IPS-18c (cell line): ENCODE data around the gene FAM149A.

Experiments
- H3K4me3 ChIP-seq: 2 replicates; pipeline ENCODE4 v1.7.0; 2013; ENCODE audit warnings: low read depth, mild to moderate bottlenecking, low read length, moderate library complexity; ENCODE audit not compliant: insufficient read depth
- H3K9me3 ChIP-seq: one replicate; pipeline ENCODE4 v1.6.1; 2013; ENCODE audit warnings: mild to moderate bottlenecking, low read length, moderate library complexity; ENCODE audit not compliant: control insufficient read depth, insufficient read depth

The FAM149A gene

DNA sequence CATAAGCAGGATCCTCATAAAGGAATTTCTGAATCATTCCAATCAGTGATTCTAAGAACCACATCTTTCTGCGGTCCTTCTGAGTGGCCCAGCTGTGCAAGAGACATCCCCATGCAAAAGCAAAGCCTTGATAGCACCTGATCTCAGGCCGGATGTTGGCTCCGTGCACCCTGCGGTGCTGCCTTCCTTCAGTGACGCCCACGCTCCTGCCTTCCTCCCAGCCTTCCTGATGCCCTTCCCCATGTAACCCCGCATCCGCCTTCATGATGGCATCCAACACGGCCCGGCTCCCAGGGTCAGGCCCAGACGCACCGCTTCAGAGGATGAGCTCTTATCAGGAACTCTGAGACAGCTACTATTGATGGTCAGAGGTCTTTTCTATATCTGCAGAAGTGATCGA, 66.5 kb downstream of the FAM149A start:
- Histone ChIP-seq H3K9me3 (no peaks in the 10 kb centered on the region), H3K4me3 (no peak overlapping the region)

DNA sequence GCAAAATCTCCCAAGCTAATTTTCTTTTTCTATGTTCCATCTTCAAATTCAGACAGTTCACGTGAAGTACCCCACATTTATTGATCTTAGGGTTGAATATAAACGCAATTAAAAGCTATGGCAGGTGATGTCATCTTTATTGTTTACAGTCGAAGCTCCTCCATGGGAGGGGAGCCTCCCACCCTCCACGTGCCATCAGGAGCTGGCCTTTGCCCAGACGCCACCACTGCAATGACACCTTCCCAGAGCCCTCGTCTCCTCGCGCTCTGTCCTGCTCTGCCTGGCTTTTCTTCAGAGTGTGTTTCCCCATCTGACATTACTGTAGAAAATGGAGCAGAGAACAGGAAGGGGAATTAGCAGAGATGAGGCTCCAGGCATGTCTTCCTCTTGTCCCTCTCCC, 68.0 kb downstream of the FAM149A start:
- H3K9me3 ChIP-seq: no peaks in the 10 kb centered on the region
- H3K4me3 ChIP-seq: no peak overlapping the region

DNA sequence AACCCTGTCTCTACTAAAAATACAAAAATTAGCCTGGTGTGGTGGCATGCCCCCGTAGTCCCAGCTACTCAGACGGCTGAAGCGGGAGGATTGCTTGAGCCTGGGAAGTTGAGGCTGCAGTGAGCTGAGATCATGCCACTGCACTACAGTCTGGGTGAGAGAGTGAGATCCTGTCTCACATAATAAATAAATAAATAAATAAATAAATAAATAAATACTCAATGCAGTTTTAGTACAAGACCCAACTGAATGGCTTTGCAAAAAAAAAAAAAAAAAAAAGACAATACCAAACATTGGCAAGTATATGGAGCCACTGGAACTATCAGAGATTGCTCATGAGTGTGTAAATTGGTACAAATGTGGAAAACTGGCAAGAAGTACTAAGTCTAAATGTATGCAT, 83.6 kb downstream of the FAM149A start:
- H3K9me3 ChIP-seq: no peaks in the 10 kb centered on the region
- no peak overlapping the region for H3K4me3 ChIP-seq

DNA sequence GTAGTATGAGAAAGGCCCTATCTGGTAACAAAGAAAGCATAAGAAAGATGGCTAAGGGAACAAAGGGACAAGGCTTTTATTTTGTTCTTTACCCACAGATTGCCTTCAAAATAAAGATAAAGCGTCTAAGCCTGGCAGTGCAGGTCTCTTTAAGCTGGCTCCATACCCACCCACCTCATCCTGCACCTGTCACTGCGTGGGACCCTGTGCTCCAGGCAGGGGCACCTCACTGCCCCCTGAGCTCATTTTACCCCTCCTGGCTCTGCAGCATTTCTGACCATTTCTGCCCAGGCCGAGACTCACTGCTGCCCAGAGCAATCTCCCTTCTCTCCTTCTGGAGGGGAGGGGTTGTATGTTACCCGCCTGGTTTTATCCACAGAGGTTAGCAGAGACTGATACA, 85.2 kb downstream of the FAM149A start:
- Histone ChIP-seq H3K4me3 (no peak overlapping the region; the same call in 1 of the 2 replicates), H3K9me3 (no peaks in the 10 kb centered on the region)

DNA sequence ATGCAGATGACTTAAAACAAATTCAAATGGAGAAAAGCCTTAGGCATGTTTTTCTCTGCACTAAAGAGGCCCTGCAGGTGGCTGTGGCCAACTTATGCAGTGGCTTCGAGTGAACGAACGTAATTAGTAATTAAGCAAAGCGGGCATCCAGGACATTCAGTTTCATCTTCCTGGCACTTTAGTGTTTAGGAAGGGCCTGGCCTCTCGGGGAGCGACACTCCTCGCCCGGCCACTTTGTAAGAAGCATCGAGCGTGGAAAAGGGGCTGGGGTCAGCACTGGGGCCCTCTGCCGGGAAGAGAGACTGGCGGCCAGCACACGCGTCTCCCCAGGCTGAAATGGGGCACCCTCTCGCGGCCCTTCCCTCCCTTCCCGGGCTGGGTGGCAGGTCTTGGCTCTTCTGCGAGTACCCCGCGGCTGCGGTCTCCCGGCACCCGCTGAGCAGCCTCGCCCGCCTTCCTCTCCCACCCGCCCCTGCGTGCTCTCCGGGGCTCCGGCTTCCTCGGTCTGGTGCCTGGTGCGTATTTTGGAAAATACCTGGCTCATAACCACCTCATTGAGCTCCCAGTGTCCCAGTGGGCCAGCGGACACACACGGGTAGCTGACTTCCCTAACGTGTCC, 86.2 kb downstream of the FAM149A start:
- Histone ChIP-seq H3K9me3 (no peaks in the 10 kb centered on the region), H3K4me3 (peak overlapping the region; percentile 94)

DNA sequence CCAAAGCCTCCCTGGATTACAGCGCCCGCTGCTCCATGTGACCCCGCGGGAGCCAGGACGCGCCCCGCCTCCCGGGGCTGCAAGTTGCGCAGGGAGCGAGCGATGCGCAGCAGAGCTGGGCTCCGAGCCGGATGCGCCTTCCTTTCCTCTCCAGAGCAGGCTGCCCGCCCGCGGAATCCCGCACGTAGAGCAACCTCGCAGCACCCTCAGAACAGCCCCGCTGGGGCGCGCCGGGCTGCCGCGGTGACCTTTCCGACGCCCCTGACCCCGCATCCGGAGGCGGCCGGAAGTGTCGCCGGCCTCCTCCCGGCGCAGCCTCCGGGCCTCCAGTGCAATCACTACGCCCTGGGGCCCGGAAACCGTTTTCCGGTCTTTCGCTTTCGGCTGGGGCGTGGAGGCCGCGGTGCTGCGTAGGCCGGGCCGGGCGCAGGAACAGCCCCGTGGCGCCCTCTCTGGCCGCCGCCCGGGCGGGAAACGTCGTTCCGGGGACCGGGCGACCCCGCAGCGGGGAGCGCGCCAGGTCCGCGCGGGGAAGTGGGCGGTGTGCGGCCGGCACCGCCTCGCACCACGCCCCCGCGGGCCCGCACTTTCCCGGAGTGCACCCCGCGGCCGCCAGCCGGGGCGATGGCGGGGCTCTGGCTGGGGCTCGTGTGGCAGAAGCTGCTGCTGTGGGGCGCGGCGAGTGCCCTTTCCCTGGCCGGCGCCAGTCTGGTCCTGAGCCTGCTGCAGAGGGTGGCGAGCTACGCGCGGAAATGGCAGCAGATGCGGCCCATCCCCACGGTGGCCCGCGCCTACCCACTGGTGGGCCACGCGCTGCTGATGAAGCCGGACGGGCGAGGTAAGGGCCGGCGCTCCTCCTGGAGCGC, 86.9 kb downstream of the FAM149A start, which contains the start of gene CYP4V2:
Gene CYP4V2 (plus strand): TSS at position 368 of the 866 bp plus-strand sequence. CDS start 257 bp downstream, at position 625.
- Histone ChIP-seq H3K4me3 (peak within 1 kb of the TSS; percentile 94), H3K9me3 (no peaks in the 10 kb centered on the region)

DNA sequence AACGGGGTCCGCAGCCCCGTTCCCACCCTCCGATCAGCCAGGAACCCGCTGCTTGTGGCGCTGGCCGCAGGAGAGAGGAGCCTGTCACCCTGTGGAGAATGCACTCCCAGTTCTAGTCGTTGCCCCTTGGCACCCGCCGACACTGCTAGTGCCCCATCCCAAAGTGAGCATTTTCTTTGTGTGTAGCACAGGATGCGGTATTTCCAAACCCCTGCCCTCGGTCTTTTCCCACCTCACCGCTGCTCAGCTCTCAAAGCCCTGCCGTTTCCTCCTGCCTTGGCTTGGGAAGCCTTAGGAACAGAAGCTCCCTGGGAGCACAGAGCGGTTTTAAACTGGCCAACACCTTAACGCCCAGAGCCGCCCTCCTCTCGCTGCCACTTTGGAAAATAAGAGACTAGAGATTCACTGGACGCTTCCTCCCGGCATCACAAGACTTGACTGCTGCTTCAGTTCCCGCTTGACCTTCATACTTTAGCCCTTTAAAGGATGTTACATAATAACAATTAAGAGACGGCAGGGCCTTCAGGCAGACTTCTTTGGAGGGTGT, 87.6 kb downstream of the FAM149A start:
- no peaks in the 10 kb centered on the region for H3K9me3 ChIP-seq
- peak overlapping the region; percentile 94 for H3K4me3 ChIP-seq

DNA sequence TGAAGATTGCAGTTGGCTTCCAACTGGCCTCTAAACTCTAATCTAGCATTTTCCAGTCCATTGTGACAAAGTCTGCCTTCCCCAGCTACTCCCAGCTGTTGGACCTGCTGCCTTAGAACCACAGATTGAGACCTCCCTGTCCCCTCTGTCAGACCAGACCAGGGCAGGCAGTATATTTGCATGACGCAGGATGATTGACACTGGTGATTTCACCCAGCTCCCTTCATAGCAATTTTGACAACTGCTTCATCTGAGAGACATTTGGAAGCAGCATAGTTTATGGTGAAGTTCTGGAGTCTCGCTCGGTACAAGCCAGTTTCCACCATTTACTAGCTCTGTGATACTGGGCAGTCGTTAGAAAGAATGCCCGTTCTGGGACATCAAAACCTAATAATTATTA, 89.3 kb downstream of the FAM149A start:
- H3K9me3 ChIP-seq: no peaks in the 10 kb centered on the region

DNA sequence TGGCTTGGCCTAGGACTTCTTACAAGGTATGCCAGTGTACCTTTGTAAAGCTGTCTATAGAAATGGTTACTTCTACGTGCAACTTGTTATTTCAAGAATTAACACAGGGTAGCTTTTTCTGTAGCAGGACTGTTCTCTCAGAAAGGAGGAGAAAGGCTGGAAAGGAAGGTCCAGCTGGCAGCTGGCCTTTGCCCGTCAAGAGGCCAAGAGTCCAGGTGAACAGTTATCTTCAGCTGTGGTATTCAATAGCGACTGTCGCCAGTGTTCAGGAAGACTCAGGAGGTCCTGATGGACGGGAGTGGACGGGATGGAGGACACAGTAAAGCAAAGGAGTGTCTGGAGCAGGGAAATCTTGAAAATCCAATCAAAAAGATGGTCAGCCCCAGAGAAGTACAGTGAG, 91.6 kb downstream of the FAM149A start:
- no peaks in the 10 kb centered on the region for H3K9me3 ChIP-seq
- H3K4me3 ChIP-seq: no peak overlapping the region

More for the DNA sequence above, 89.3 kb downstream of the FAM149A start:
- no peak overlapping the region for H3K4me3 ChIP-seq

DNA sequence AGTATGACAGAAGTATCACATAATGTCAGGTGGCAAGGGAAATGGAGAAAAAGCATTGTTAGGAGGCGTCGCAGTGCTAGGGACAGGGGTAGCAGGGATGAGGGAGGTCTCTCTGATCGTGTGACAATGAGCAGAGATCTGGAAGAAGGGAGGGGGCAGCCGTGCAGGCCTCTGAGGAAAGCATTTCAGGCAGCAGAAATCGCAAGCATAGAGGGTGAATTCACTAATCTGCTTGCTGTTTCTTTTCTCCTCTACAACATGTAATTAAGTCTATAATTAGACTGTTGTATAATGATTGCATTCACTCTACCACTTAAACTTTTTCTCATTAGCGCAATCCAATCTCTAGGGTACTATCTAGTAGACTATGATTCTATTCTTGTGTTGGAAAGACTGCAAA, 96.0 kb downstream of the FAM149A start:
- no peaks in the 10 kb centered on the region for H3K9me3 ChIP-seq
- no peak overlapping the region for H3K4me3 ChIP-seq

DNA sequence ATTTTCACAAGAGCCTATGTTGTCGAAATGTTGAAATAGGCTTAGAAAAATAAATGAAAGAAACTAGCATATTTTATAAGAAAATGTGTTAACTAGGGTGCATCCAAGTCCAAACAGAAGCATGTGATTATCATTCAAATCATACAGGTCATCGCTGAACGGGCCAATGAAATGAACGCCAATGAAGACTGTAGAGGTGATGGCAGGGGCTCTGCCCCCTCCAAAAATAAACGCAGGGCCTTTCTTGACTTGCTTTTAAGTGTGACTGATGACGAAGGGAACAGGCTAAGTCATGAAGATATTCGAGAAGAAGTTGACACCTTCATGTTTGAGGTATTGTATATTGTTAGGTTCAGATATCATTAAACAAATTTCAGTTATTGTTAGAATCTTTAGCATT, 96.5 kb downstream of the FAM149A start:
- H3K4me3 ChIP-seq: no peak overlapping the region
- no peaks in the 10 kb centered on the region for H3K9me3 ChIP-seq

DNA sequence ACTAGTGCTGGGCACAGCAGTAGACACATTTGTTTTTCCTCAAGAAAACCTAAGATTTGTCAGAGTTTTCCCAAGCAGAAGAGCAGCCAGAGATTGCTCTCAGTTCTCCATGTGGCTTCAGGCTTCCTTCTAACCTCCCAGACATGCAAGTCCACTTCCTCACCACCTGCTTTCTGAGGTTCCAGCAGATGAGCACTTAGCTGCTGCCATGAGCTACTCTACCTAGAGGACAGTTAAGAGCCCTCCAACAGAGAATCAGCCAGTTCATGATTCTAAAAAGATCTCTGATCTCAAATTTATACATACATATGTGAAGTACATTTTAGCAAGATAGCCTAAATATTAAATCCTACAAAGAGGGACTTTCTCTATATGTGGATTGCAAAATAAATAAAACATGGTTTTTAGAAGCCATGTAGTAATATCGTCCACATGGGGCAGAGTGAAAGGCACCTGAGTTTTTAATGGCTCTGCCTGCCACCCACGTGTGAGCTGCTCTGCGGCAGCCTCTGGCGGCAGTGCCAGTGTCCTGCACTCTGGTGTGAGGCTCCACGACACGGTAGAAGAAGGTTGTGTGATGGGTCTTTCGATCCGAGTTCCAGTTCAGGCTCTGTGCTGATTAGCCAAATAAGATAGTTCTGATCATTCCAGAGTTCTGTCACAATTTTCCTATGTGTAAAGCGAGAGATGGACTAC, 97.2 kb downstream of the FAM149A start:
- H3K9me3 ChIP-seq: no peaks in the 10 kb centered on the region
- H3K4me3 ChIP-seq: no peak overlapping the region

DNA sequence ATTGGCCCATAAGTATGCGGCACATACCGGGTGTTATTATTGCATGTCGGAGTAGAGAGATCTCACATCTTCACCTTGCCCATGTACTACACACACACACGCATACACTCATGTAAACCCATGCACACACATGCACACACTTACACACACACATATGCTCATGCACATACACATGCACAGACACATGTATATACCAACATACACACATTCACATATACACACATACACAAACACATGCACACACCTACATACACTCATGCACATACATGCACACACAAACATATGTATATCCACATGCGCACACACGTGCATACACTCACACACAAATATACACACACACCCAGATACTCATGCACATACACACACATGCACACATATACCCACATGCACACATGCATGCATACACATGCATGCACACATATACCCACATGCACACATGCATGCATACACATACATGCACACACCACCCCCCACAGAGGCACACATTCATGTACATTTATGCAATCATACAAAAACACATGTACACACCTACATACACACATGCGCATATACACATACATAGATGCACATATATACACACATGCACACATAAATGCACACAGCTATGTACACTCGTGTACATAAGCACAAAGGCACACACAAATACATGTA, 98.1 kb downstream of the FAM149A start:
- H3K4me3 ChIP-seq: no peak overlapping the region
- H3K9me3 ChIP-seq: no peaks in the 10 kb centered on the region

DNA sequence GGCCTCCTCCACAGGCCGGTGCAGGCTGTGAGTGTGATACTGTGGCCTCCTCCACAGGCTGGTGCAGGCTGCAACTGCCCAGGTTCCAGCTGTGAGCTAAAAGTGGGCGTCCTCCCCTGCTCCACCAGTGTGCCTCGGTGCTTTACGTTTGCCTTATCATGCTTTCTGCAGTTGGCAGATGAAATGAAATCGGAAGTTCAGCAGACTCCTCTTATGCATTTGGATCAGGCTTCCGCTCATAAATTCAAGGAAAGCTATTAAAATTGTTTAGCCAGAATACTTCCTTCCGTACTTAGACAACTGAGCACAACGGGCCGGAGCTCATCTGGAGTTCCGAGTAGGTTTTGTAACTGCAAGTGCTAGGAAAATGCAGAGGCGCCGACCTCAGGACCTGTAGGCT, 98.9 kb downstream of the FAM149A start:
- H3K9me3 ChIP-seq: no peaks in the 10 kb centered on the region
- no peak overlapping the region for H3K4me3 ChIP-seq

DNA sequence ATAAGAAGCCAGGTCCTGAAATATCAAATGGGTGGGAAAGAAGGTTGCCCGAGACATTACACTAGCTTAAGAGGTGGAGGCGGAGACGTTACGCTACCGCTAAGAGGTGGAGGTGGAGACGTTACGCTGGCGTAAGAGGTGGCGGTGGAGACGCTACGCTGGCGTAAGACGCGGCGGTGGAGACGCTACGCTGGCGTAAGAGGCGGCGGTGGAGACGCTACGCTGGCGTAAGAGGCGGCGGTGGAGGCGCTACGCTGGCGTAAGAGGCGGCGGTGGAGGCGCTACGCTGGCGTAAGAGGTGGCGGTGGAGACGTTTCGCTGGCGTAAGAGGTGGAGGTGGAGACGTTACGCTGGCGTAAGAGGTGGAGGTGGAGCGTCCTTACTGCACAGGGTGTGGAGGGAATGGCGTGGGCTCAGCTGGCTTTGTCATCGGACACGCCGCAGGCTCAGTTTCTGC, 99.6 kb downstream of the FAM149A start:
- Histone ChIP-seq H3K9me3 (peaks cover 4% of the 10 kb centered on the region), H3K4me3 (peak overlapping the region; percentile 10; the same call in 1 of the 2 replicates)

DNA sequence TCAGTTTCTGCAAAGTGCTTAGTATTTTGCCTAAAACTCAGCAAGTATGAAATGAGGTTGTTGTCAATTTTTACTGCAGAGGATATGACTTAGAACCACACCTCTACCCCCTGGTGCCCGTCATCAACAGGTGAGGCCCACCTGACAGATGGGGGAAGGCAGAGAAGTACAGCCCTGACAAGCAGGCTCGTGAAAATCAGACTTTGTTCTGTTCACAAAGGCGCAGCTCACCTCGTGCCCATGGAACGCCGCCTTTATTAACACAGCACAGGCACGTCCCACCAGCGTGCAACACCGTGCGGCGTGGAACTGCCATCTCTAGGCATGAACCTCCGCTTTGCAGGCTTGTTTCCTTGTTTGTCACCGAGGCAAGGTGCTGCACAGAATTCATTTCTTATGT, 100.2 kb downstream of the FAM149A start:
- Histone ChIP-seq H3K9me3 (peaks cover 5% of the 10 kb centered on the region), H3K4me3 (0 out of 2 replicates have a peak overlapping the region, but pooled peaks have one; percentile 10)

DNA sequence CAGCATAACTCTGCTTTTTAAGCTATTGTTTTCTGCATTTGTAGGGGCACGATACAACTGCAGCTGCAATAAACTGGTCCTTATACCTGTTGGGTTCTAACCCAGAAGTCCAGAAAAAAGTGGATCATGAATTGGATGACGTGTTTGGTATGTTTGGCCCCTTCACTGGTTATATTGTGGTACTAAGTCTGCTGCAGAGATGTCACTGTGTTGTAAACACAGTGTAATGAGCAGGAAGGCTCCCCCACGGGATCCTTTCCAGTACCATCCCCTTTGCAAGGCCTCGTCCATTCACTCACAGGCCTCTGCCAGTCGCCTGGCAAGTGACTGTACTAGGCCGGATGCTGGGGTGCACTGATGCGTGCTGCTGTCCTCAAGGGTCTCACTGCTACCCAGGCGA, 100.7 kb downstream of the FAM149A start:
- peaks cover 5% of the 10 kb centered on the region for H3K9me3 ChIP-seq
- no peak overlapping the region for H3K4me3 ChIP-seq
